Neural progenitor cell (in vitro differentiated cells): ENCODE results near the gene NFIX. TPM values are rescaled to one million over a fixed set of nuclear protein-coding genes. Genes with fewer than 3 reads are reported as not detected.
"Not testable (repeated sequence)": the region's sequence is repeated elsewhere in the genome, so short reads cannot be mapped to it uniquely, and the experiment has no call there.

ENCODE experiments used
- DNase-seq: peaks from one replicate; pipeline ENCODE4 v3.0.0-alpha.2; 2016; ENCODE audit warnings: low spot score
- H2AFZ ChIP-seq: fragments of 200-600 bp; sonication (generic); replicated peaks from 2 replicates; pipeline ENCODE4 v1.6.1; 2016; ENCODE audit warnings: antibody characterized with exemption
- H3F3A ChIP-seq: fragments of 200-600 bp; sonication (generic); 2 replicates; pipeline ENCODE4 v1.6.1; 2016; ENCODE audit warnings: antibody characterized with exemption, low read depth
- H3K27ac ChIP-seq: fragments of 200-600 bp; sonication (generic); 2 replicates; pipeline ENCODE4 v1.5.1; 2016; ENCODE audit warnings: mild to moderate bottlenecking
- H3K27me3 ChIP-seq: fragments of 200-600 bp; sonication (generic); 2 replicates; pipeline ENCODE4 v1.6.1; 2016; ENCODE audit warnings: mild to moderate bottlenecking, moderate library complexity
- H3K36me3 ChIP-seq: fragments of 200-600 bp; sonication (generic); 2 replicates; pipeline ENCODE4 v1.5.1; 2016
- H3K4me1 ChIP-seq: fragments of 200-600 bp; sonication (generic); 2 replicates; pipeline ENCODE4 v1.6.1; 2016; ENCODE audit warnings: mixed run types
- H3K4me2 ChIP-seq: fragments of 200-600 bp; sonication (generic); 2 replicates; pipeline ENCODE4 v1.6.1; 2016
- H3K4me3 ChIP-seq: fragments of 200-600 bp; sonication (generic); 2 replicates; pipeline ENCODE4 v1.5.1; 2016
- H3K79me2 ChIP-seq: fragments of 200-600 bp; sonication (generic); 2 replicates; pipeline ENCODE4 v1.6.1; 2016; ENCODE audit warnings: low read depth
- H3K9ac ChIP-seq: fragments of 200-600 bp; sonication (generic); 2 replicates; pipeline ENCODE4 v1.6.1; 2016
- H3K9me3 ChIP-seq: fragments of 200-600 bp; sonication (generic); 2 replicates; pipeline ENCODE4 v1.5.1; 2016; ENCODE audit warnings: low read depth
- H4K20me1 ChIP-seq: fragments of 200-600 bp; sonication (generic); 2 replicates; pipeline ENCODE4 v1.6.1; 2016; ENCODE audit warnings: low read depth
- H3K27ac Mint-ChIP-seq: 3 replicates; pipeline ENCODE4 v1.8.0; 2021; ENCODE audit warnings: mixed read lengths
- H3K27me3 Mint-ChIP-seq: 2 replicates; pipeline ENCODE4 v1.8.0; 2022; ENCODE audit warnings: low read depth, mild to moderate bottlenecking, inconsistent platforms, moderate library complexity, mixed read lengths; ENCODE audit not compliant: insufficient read depth
- H3K36me3 Mint-ChIP-seq: 3 replicates; pipeline ENCODE4 v1.8.0; 2021; ENCODE audit warnings: mixed read lengths
- H3K4me1 Mint-ChIP-seq: 3 replicates; pipeline ENCODE4 v1.8.0; 2021; ENCODE audit warnings: mixed read lengths
- H3K4me3 Mint-ChIP-seq: 3 replicates; pipeline ENCODE4 v1.8.0; 2021; ENCODE audit warnings: mild to moderate bottlenecking, moderate library complexity, mixed read lengths
- H3K9me3 Mint-ChIP-seq: 3 replicates; pipeline ENCODE4 v1.8.0; 2020; ENCODE audit warnings: mixed read lengths
- EZH2 ChIP-seq: fragments of 200-600 bp; sonication (generic); IDR thresholded peaks from 2 replicates; pipeline ENCODE4 v1.6.1; 2017; ENCODE audit warnings: antibody characterized with exemption, mild to moderate bottlenecking, moderate library complexity
- EZH2phosphoT487 ChIP-seq: fragments of 200-600 bp; sonication (generic); IDR thresholded peaks from 2 replicates; pipeline ENCODE4 v1.6.1; 2017; ENCODE audit warnings: antibody characterized with exemption
- total RNA-seq: library from RNA; depleted of rRNA; stranded (reverse); fragments of >200 nt; gene quantifications from 2 replicates; pipeline ENCODE4 v1.2.3, GENCODE V29; 2015; ENCODE audit warnings: low replicate concordance
- TF ChIP-seq, protein P1 (sequence below): fragments of 200-600 bp; sonication (generic); IDR thresholded peaks from 2 replicates; pipeline ENCODE4 v1.5.1; 2017; ENCODE audit warnings: antibody characterized with exemption, mild to moderate bottlenecking

Gene NFIX
- total RNA-seq, 1 donor from 2014 or later = 0.06 TPM

DNA sequence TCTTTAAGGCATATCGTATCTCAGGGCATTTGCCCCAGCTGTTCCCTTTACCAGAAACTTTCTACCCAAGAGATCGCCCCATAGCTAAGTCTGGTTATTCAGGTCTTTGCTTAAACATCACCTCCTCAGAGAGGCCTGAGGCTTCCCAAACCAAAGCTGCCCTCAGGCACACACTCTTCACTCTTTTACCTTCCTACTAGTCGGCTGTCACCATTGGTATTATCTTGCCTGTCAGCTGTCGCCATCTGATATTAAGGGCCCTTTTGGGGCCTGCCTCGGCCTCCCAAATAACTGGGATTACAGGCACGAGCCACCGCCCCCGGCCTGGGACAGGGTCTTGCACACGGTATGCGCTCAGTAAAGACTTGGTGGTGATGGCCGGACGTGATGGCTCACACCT is 39.3 kb upstream of the NFIX start:
- Mint-ChIP-seq H3K36me3 (peaks cover 8% of the 10 kb centered on the region), H3K4me1 (peaks cover 16% of the 10 kb centered on the region), H3K27ac (no peak overlapping the region), H3K4me3 (peak overlapping the region; percentile 88), H3K9me3 (no peaks in the 10 kb centered on the region), H3K27me3 (peaks cover 6% of the 10 kb centered on the region)
- H3K4me3 ChIP-seq = peak overlapping the region; percentile 82
- H3K9me3 ChIP-seq = no peaks in the 10 kb centered on the region
- peaks cover 15% of the 10 kb centered on the region for H4K20me1 ChIP-seq
- no peaks in the 10 kb centered on the region for H3K4me1 ChIP-seq
- H3K4me2 ChIP-seq = peak overlapping the region; percentile 83
- H3K27ac ChIP-seq = no peak overlapping the region
- H3K9ac ChIP-seq = no peak overlapping the region
- peaks cover 34% of the 10 kb centered on the region for H3K79me2 ChIP-seq
- H2AFZ ChIP-seq = no peak overlapping the region
- TF ChIP-seq EZH2phosphoT487 (no peak), EZH2 (no peak)
- TF ChIP-seq, protein P1, sequence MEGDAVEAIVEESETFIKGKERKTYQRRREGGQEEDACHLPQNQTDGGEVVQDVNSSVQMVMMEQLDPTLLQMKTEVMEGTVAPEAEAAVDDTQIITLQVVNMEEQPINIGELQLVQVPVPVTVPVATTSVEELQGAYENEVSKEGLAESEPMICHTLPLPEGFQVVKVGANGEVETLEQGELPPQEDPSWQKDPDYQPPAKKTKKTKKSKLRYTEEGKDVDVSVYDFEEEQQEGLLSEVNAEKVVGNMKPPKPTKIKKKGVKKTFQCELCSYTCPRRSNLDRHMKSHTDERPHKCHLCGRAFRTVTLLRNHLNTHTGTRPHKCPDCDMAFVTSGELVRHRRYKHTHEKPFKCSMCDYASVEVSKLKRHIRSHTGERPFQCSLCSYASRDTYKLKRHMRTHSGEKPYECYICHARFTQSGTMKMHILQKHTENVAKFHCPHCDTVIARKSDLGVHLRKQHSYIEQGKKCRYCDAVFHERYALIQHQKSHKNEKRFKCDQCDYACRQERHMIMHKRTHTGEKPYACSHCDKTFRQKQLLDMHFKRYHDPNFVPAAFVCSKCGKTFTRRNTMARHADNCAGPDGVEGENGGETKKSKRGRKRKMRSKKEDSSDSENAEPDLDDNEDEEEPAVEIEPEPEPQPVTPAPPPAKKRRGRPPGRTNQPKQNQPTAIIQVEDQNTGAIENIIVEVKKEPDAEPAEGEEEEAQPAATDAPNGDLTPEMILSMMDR = no peak
- H3K36me3 ChIP-seq = no peaks in the 10 kb centered on the region
- H3K27me3 ChIP-seq = no peaks in the 10 kb centered on the region
- no peak for DNase-seq
- peaks cover 57% of the 10 kb centered on the region for H3F3A ChIP-seq

DNA sequence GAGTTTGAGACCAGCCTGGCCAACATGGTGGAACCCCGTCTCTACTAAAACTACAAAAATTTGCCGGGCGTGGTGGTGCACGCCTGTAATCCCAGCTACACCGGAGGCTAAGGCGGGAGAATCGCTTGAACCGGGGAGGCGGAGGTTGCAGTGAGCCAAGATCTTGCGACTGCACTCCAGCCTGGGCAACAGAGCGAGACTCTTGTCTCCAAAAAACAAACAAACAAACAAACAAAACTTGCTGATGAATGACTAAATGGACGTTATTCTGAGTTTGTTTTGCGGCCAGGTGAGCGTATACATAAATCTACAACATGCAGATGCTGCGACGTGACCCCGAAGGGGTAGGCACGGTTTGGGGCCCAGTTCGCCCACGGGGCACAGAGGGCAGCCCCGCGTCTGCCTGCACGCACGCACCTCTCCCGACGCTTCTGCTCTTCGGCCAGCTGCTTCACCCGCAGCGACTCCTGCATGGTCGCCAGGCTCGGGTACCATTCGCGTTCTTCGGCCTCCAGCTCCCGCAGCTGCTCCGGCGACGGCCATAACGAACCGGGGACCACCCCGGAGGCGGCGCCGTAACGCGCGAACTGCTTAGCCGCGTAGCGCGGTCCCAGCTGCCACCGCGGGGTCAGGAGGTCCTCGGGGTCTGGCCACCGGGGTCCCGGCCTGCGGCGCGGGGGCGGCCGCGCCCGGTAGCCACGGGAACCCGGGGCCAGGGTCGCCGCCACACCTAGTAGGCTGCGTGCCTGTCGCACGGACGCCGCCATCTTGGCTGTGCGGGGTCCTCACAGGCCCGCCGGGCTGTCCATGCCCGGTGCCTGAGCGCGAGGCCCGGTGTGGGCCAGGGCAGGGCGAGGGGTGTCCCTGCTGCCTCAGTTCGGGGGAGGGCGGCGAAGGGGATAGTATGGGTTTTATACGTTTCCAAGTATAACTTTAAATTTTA is 38.6 kb upstream of the NFIX start, which contains the start of gene GADD45GIP1:
Gene GADD45GIP1, minus strand, starts transcription at position 778 of the 943 bp plus-strand sequence. Its CDS starts 11 bp downstream, at position 767.
- no peaks in the 10 kb centered on the region for H3K27me3 ChIP-seq
- H3K36me3 Mint-ChIP-seq = peaks cover 6% of the 10 kb centered on the region
- peaks cover 6% of the 10 kb centered on the region for H3K27me3 Mint-ChIP-seq
- peak within 1 kb of the TSS; percentile 77 for H2AFZ ChIP-seq
- H3K4me2 ChIP-seq = peak within 1 kb of the TSS; percentile 83
- no peaks in the 10 kb centered on the region for H3K9me3 Mint-ChIP-seq
- peak within 1 kb of the TSS; percentile 88 for H3K4me3 Mint-ChIP-seq
- H3K27ac Mint-ChIP-seq = peak within 1 kb of the TSS; percentile 90
- peaks cover 34% of the 10 kb centered on the region for H3K79me2 ChIP-seq
- H3K9ac ChIP-seq = peak within 1 kb of the TSS; percentile 73
- peaks cover 15% of the 10 kb centered on the region for H4K20me1 ChIP-seq
- H3K4me1 ChIP-seq = no peaks in the 10 kb centered on the region
- peak within 1 kb of the TSS; percentile 72 for H3K27ac ChIP-seq
- H3K9me3 ChIP-seq = no peaks in the 10 kb centered on the region
- no peak for TF ChIP-seq EZH2phosphoT487
- TF ChIP-seq, protein P1 = no peak
- TF ChIP-seq EZH2 = no peak
- H3F3A ChIP-seq = peaks cover 51% of the 10 kb centered on the region
- DNase-seq = peak; percentile 89
- no peaks in the 10 kb centered on the region for H3K36me3 ChIP-seq
- H3K4me3 ChIP-seq = peak within 1 kb of the TSS; percentile 82
- H3K4me1 Mint-ChIP-seq = peaks cover 16% of the 10 kb centered on the region

DNA sequence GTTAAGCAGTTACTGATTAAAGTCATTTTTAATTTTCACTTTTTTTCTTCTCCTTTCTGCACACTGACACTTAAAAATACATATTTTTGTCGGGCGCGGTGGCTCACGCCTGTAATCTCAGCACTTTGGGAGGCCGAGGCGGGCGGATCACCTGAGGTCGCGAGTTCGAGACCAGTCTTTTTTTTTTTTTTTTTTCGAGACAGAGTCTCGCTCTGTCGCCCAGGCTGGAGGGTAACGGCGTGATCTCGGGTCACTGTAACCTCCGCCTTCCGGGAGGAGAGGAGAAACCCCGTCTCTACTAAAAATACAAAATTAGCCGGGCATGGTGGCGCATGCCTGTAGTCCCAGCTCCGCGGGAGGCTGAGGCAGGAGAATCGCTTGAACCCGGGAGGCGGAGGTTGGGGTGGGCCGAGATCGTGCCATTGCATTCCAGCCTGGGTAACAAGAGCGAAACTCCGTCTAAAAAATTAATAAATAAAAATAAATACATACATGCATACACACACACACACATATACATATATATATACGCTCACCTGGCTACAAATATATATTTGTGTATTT is 37.8 kb upstream of the NFIX start:
- not testable (repeated sequence) for DNase-seq, H3K9me3 Mint-ChIP-seq, H3K4me1 ChIP-seq, H3K36me3 ChIP-seq, H3K27ac ChIP-seq, H3K27me3 Mint-ChIP-seq, H3K36me3 Mint-ChIP-seq, H3K9me3 ChIP-seq, H3K9ac ChIP-seq, H3K27me3 ChIP-seq
- Mint-ChIP-seq H3K4me3 (peak overlapping the region; percentile 87), H3K27ac (peak overlapping the region; percentile 90), H3K4me1 (peaks cover 16% of the 10 kb centered on the region)
- H4K20me1 ChIP-seq = peaks cover 15% of the 10 kb centered on the region
- peak overlapping the region; percentile 83 for H3K4me2 ChIP-seq
- H3K79me2 ChIP-seq = peaks cover 34% of the 10 kb centered on the region
- peak overlapping the region; percentile 82 for H3K4me3 ChIP-seq
- H2AFZ ChIP-seq = peak overlapping the region; percentile 77
- peaks cover 48% of the 10 kb centered on the region for H3F3A ChIP-seq
